Measurements from ENCODE around the gene DGCR6L.
"Not testable (repeated sequence)": the region's sequence is repeated elsewhere in the genome, so short reads cannot be mapped to it uniquely, and the experiment has no call there.

The DGCR6L gene

DNA sequence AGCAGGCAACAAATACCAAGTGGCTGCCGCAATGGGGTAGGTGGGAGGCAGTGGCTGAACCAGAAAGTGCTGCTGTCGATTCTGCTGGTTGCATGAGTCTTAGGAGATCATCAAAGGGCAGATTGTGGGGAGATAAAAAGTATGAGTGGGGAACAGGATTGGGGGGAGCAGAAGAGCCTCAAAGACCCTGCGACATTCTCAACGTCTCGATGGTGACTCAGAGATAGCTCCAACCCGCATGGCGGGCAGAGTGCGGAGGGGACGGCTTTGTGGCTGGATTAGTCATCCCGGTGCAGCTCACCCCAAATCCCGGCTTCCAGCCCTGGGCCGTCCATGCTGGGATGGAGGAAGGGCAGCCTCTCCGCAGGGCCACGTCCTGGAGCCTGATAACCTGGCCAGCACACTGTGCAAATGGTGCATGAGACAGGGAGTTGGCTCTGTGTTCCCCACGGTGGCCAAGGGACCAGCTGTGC, 40.2 kb downstream of the DGCR6L start:
- in situ Hi-C loops (cut with HindIII; ENCODE audit: low sequenced_read_pairs) = no loop called here
- TF ChIP-seq, protein P1, sequence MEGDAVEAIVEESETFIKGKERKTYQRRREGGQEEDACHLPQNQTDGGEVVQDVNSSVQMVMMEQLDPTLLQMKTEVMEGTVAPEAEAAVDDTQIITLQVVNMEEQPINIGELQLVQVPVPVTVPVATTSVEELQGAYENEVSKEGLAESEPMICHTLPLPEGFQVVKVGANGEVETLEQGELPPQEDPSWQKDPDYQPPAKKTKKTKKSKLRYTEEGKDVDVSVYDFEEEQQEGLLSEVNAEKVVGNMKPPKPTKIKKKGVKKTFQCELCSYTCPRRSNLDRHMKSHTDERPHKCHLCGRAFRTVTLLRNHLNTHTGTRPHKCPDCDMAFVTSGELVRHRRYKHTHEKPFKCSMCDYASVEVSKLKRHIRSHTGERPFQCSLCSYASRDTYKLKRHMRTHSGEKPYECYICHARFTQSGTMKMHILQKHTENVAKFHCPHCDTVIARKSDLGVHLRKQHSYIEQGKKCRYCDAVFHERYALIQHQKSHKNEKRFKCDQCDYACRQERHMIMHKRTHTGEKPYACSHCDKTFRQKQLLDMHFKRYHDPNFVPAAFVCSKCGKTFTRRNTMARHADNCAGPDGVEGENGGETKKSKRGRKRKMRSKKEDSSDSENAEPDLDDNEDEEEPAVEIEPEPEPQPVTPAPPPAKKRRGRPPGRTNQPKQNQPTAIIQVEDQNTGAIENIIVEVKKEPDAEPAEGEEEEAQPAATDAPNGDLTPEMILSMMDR (IDR thresholded peaks at IDR 0.05; ENCODE audit: low read depth, low read length) = no peak
- no peak overlapping the region for H3K4me3 ChIP-seq (ENCODE audit: low read depth, low read length)
- DNase-seq (ENCODE audit: low read depth, low spot score) = peak; percentile 34

DNA sequence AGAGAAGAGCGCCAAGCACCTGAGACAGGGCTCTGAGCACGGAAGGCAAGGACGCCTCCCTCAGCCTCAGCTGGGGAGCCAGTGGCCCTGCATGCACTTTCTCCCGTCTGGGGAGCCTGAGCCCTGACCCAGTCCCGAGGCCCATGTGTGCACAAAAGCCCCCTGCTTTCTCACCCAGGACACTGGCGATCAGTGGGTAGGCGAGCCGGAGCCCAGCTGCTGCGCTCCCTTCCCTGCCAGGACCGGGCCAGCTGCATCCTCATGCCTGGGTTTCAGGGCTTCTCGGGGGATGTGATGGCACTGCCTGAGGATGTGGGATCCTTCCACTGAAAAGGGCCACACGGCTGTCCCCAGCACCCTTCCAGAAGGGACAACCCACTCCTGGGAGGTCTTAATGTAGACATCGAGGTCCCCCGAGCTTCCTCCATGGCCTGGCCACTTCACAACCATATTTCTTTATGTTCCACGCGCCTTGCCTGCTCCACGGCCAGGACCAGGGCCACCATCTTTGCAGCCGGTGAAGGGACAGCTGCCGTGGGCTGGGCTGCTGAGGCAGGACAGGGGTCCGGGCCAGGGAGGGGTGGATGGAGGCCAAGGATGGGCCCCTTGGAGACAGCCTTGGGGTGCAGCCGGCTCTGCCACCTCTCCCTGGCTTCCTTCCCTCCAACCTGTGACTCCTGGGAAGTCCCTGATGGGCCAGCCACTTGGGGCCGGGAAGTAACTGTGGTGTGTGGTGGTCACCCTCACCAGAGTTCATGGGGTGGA, 41.0 kb downstream of the DGCR6L start:
- DNase-seq (ENCODE audit: low read depth, low spot score); in situ Hi-C loops (cut with HindIII; ENCODE audit: low sequenced_read_pairs); H3K4me3 ChIP-seq (ENCODE audit: low read depth, low read length): not testable (repeated sequence)

DNA sequence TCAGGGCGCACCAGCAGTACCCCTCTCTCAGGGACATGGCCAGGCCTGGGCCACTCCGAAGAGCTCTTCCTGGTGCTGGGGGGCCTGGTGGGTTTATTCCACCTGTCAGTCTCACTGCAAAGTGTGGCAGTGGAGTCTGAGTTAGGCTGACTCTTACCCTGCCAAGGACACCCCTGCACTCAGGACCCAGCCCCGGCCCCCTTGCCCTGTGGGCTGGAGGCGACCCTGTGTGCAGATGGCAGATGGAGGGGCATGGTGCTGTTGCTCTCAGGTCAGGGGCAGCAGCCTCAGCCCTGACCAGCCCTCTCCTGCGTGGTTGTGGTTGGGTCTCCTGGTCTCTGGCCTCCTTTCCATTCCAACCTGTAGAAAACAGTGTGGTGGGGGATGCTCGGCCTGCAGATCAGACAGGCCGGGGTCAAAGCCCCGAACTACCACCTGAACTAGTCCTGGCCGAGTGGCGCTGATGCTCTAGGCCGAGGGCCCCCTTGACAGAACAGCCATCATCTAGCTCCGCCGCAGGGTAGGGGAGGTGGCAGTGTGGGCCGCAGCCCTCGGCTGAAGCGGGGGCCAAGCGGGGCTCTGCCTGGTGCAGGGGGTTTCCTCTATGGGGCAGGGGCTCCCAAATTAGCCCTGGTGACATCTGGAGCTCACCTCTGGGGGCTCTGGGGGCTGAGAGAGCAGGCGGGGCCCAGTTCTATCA, 41.8 kb downstream of the DGCR6L start:
- H3K4me3 ChIP-seq (ENCODE audit: low read depth, low read length); in situ Hi-C loops (cut with HindIII; ENCODE audit: low sequenced_read_pairs); DNase-seq (ENCODE audit: low read depth, low spot score): not testable (repeated sequence)

DNA sequence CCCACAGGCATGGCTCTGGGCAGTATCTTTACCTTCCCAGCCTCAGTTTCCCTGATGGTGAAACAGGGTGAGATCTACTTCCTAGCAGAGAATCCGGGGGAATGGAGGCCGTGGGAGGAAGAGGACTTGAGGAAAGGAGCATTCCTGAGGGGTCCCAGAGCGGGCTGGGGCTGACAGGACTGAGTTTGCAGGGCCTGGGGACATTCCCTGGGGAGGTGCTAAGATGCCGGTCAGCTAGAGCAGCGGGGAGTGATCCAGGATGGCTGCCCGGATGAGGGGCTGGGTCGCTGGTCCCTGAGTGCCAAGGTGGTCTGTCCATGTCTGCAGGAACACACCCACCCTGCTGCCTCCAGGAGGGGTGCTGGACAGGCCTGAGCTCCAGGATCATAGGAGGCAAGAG, 43.4 kb downstream of the DGCR6L start:
- in situ Hi-C loops (cut with HindIII; ENCODE audit: low sequenced_read_pairs) = no loop called here
- no peak overlapping the region for H3K4me3 ChIP-seq (ENCODE audit: low read depth, low read length)
- no peak for DNase-seq (ENCODE audit: low read depth, low spot score)
- TF ChIP-seq, protein P1 (IDR thresholded peaks at IDR 0.05; ENCODE audit: low read depth, low read length) = no peak

DNA sequence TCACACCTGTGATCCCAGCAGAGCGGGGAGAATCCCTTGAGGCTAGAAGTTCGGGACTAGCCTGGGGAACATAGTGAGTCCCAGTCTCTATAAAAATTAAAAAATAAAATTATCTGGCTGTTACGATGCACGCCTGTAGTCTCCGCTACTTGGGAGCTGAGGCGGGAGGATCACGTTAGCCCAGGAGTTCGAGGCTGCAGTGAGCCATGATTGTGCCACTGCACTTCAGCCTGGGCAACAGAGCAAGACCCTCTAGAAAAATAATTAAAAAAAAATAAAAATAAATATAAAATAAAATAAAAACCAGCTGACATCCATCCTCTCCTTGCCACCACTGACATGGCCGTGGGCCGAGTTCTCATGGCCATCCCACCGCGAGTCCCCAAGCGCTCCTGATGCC, 44.0 kb downstream of the DGCR6L start:
- in situ Hi-C loops (cut with HindIII; ENCODE audit: low sequenced_read_pairs) = no loop called here
- TF ChIP-seq, protein P1 (IDR thresholded peaks at IDR 0.05; ENCODE audit: low read depth, low read length) = no peak
- no peak overlapping the region for H3K4me3 ChIP-seq (ENCODE audit: low read depth, low read length)
- DNase-seq (ENCODE audit: low read depth, low spot score) = no peak

DNA sequence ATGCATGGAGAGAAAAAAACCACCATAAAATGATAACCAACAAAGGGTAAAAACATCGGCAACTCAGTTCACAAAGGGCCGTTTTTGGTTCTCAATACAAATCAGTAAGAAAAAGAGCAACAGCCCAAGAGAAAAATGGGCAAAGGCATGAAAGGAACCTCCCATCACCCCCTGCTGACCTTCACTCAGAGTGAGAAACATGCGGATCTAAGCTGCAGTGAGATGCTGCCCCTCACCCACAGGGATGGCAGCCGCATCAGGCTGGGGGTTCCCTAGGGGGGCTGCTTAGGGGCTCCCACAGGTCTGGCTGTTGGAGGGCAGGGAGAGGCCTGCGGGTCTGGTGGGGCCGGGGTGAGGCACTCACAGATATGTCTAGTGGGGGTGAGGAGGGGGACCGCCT, 44.5 kb downstream of the DGCR6L start:
- H3K4me3 ChIP-seq (ENCODE audit: low read depth, low read length); DNase-seq (ENCODE audit: low read depth, low spot score); in situ Hi-C loops (cut with HindIII; ENCODE audit: low sequenced_read_pairs): not testable (repeated sequence)

DNA sequence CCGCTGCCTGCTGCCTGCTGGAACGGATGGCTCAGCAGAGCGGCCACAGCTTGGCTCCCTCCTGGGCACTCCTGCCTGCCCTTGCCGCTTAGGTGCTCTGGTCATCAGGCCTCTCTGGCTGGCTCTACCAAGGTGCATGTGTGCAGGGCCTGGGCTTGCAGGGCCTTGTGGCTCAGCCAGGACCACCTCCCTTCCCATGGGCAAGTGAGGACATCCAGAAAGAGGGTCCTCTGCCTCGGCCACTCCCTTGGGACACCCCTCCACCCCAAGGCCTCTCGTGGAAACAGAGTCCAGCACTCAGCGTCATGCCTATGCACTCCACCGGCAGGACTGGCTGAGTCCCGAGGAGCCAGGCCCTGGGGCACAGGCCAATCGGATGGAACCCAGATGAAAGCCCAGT, 45.5 kb downstream of the DGCR6L start:
- H3K4me3 ChIP-seq (ENCODE audit: low read depth, low read length); in situ Hi-C loops (cut with HindIII; ENCODE audit: low sequenced_read_pairs); DNase-seq (ENCODE audit: low read depth, low spot score): not testable (repeated sequence)

DNA sequence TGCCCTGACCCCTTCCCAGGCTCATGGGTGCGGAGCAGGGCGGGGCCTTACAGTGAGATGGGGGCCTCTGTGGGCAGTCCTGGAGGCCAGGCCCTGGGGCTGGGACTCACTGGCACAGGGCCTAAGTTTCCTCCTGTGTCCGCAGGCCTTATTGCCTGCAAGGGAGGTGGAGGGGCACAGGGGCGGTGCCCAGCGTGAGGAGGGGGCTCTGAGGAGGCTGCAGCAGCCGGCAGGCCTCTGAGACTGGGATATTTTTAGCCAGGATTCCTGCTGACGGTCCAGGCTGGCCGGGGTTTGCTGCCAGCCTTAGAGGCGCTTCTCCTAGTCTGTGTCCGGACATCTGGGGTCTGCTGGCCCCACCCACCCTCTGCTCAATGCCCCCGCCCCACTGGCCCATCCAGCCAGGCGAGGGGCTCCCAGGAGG, 46.1 kb downstream of the DGCR6L start:
- H3K4me3 ChIP-seq (ENCODE audit: low read depth, low read length) = no peak overlapping the region
- in situ Hi-C loops (cut with HindIII; ENCODE audit: low sequenced_read_pairs) = no loop called here
- TF ChIP-seq, protein P1 (IDR thresholded peaks at IDR 0.05; ENCODE audit: low read depth, low read length) = no peak
- no peak for DNase-seq (ENCODE audit: low read depth, low spot score)

All from astrocyte of the spinal cord (primary cell).